ENCODE measurements around the gene ZBTB8OS. TPM values are rescaled to one million over a fixed set of nuclear protein-coding genes. Genes with fewer than 3 reads are reported as not detected.

The ZBTB8OS gene
- total and polyA plus RNA-seq, 9 of the 15 experiments (the other 6 are each of a cell fraction or from before 2014, with no cell fraction given), result 54.8 to 230 (median 107) TPM

DNA sequence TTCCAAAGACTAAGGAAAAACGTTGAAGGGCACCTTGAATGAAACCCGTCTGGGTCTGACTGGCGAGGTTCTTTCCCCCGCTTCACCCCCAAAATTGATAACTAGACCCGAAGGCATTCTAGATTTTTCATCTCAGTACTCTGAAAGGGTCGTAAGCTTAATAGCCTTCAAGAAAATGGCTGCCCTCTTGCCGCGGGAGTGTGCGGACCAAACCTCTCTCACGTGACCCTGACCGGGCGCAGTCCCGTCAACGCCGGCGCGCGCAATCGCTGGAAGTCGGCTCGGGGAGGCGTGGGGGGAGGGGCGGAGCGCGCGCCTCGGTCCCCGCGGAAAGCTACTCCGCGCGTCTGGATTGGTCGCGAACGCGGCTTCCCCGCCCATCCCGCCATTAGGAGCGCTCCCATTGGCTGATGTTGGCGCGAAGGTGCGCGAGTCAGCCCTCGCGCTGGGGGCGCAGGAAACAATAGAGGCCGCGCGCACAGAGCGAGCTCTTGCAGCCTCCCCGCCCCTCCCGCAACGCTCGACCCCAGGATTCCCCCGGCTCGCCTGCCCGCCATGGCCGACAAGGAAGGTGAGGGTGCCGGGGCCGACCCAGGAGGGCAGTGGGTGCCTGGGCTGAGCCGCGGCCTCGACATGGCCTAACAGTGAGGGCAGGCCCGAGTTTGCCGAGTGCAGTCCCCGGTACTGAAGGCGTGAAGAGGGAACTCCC, 556 bp upstream of the ZBTB8OS start, which contains the start of gene RBBP4 (continued):
- TF ChIP-seq DNMT1 (IDR thresholded peaks at IDR 0.05) (no peak), CCNT2 (IDR thresholded peaks at IDR 0.05; ENCODE audit: borderline replicate concordance, extremely low read depth, insufficient read length, low read depth, low read length) (peak; percentile 68), SP1 (CRISPR knock-in tag; IDR thresholded peaks at IDR 0.05) (peak; percentile 92), KHSRP (IDR thresholded peaks at IDR 0.05) (no peak), NR2C2 (CRISPR knock-in tag; IDR thresholded peaks at IDR 0.05) (peak; percentile 19), NR2C2 (tag; IDR thresholded peaks at IDR 0.05) (peak; percentile 93), KLF10 (CRISPR knock-in tag; IDR thresholded peaks at IDR 0.05) (no peak), JUNB (CRISPR knock-in tag; conservative IDR thresholded peaks at IDR 0.05) (no peak), RBM39 (optimal IDR thresholded peaks at IDR 0.05; ENCODE audit: low read depth, low read length) (no peak), FOXM1 (IDR thresholded peaks at IDR 0.05; ENCODE audit: low read depth) (no peak; the same call in 1 of the 2 replicates), FOXM1 (CRISPR knock-in tag; IDR thresholded peaks at IDR 0.05; ENCODE audit: low read depth) (peak; percentile 96)
- TF ChIP-seq, protein P1, sequence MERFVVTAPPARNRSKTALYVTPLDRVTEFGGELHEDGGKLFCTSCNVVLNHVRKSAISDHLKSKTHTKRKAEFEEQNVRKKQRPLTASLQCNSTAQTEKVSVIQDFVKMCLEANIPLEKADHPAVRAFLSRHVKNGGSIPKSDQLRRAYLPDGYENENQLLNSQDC (CRISPR knock-in tag; IDR thresholded peaks at IDR 0.05), result peak; percentile 82; the same call in 1 of the 2 replicates
- TF ChIP-seq, protein P2, sequence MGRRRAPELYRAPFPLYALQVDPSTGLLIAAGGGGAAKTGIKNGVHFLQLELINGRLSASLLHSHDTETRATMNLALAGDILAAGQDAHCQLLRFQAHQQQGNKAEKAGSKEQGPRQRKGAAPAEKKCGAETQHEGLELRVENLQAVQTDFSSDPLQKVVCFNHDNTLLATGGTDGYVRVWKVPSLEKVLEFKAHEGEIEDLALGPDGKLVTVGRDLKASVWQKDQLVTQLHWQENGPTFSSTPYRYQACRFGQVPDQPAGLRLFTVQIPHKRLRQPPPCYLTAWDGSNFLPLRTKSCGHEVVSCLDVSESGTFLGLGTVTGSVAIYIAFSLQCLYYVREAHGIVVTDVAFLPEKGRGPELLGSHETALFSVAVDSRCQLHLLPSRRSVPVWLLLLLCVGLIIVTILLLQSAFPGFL (CRISPR knock-in tag; IDR thresholded peaks at IDR 0.05), result no peak
- TF ChIP-seq, protein P3, sequence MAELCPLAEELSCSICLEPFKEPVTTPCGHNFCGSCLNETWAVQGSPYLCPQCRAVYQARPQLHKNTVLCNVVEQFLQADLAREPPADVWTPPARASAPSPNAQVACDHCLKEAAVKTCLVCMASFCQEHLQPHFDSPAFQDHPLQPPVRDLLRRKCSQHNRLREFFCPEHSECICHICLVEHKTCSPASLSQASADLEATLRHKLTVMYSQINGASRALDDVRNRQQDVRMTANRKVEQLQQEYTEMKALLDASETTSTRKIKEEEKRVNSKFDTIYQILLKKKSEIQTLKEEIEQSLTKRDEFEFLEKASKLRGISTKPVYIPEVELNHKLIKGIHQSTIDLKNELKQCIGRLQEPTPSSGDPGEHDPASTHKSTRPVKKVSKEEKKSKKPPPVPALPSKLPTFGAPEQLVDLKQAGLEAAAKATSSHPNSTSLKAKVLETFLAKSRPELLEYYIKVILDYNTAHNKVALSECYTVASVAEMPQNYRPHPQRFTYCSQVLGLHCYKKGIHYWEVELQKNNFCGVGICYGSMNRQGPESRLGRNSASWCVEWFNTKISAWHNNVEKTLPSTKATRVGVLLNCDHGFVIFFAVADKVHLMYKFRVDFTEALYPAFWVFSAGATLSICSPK (IDR thresholded peaks at IDR 0.05; ENCODE audit: borderline replicate concordance), result no peak
- TF ChIP-seq, protein P4, sequence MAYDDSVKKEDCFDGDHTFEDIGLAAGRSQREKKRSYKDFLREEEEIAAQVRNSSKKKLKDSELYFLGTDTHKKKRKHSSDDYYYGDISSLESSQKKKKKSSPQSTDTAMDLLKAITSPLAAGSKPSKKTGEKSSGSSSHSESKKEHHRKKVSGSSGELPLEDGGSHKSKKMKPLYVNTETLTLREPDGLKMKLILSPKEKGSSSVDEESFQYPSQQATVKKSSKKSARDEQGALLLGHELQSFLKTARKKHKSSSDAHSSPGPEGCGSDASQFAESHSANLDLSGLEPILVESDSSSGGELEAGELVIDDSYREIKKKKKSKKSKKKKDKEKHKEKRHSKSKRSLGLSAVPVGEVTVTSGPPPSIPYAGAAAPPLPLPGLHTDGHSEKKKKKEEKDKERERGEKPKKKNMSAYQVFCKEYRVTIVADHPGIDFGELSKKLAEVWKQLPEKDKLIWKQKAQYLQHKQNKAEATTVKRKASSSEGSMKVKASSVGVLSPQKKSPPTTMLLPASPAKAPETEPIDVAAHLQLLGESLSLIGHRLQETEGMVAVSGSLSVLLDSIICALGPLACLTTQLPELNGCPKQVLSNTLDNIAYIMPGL (CRISPR knock-in tag; IDR thresholded peaks at IDR 0.05), result peak; percentile 56; the same call in 1 of the 2 replicates
- TF ChIP-seq, protein P5, sequence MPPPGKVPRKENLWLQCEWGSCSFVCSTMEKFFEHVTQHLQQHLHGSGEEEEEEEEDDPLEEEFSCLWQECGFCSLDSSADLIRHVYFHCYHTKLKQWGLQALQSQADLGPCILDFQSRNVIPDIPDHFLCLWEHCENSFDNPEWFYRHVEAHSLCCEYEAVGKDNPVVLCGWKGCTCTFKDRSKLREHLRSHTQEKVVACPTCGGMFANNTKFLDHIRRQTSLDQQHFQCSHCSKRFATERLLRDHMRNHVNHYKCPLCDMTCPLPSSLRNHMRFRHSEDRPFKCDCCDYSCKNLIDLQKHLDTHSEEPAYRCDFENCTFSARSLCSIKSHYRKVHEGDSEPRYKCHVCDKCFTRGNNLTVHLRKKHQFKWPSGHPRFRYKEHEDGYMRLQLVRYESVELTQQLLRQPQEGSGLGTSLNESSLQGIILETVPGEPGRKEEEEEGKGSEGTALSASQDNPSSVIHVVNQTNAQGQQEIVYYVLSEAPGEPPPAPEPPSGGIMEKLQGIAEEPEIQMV (tag; conservative IDR thresholded peaks at IDR 0.05; ENCODE audit: low read depth), result peak; percentile 94
- TF ChIP-seq, protein P6, sequence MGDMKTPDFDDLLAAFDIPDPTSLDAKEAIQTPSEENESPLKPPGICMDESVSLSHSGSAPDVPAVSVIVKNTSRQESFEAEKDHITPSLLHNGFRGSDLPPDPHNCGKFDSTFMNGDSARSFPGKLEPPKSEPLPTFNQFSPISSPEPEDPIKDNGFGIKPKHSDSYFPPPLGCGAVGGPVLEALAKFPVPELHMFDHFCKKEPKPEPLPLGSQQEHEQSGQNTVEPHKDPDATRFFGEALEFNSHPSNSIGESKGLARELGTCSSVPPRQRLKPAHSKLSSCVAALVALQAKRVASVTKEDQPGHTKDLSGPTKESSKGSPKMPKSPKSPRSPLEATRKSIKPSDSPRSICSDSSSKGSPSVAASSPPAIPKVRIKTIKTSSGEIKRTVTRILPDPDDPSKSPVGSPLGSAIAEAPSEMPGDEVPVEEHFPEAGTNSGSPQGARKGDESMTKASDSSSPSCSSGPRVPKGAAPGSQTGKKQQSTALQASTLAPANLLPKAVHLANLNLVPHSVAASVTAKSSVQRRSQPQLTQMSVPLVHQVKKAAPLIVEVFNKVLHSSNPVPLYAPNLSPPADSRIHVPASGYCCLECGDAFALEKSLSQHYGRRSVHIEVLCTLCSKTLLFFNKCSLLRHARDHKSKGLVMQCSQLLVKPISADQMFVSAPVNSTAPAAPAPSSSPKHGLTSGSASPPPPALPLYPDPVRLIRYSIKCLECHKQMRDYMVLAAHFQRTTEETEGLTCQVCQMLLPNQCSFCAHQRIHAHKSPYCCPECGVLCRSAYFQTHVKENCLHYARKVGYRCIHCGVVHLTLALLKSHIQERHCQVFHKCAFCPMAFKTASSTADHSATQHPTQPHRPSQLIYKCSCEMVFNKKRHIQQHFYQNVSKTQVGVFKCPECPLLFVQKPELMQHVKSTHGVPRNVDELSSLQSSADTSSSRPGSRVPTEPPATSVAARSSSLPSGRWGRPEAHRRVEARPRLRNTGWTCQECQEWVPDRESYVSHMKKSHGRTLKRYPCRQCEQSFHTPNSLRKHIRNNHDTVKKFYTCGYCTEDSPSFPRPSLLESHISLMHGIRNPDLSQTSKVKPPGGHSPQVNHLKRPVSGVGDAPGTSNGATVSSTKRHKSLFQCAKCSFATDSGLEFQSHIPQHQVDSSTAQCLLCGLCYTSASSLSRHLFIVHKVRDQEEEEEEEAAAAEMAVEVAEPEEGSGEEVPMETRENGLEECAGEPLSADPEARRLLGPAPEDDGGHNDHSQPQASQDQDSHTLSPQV (IDR thresholded peaks at IDR 0.05), result peak; percentile 100
